HG03520 (cell line): Measurements from ENCODE around the gene CUX1.
"Not testable (repeated sequence)": the region's sequence is repeated elsewhere in the genome, so short reads cannot be mapped to it uniquely, and the experiment has no call there.

ENCODE experiments used
- ATAC-seq: cut with Tn5 transposase; IDR thresholded peaks from one replicate; pipeline ENCODE4 v1.9.1; 2021; ENCODE audit warnings: mild to moderate bottlenecking, moderate library complexity; ENCODE audit not compliant: unreplicated experiment

CUX1 gene

GRCh38 chr7:102119213-102119651 is 301.8 kb downstream of the CUX1 start:
- no peak for ATAC-seq

GRCh38 chr7:102119925-102120324 is 302.5 kb downstream of the CUX1 start:
- ATAC-seq, result no peak

DNA sequence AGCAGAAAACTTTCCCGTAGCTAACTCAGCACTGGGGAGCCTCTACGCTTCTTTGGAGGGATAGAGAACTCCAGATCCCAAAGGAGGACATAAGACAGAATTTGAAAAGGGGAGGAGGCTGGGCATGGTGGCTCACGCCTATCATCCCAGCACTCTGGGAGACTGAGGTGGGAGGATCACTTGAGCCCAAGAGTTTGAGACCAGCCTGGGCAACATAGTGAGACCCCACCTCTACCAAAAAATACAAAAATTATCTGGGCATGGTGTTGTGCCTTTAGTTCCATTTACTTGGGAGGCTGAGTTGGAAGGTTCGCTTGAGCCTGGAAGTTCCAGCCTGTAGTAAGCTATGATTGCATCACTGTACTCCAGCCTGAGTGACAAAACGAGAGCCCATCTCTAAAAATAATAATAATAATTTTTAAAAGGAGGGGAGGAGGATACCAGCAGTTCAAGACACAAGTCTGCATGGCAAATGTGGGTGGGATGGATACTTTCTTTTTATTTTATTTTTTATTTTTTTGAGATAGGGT is 303.3 kb downstream of the CUX1 start:
- no peak for ATAC-seq

DNA sequence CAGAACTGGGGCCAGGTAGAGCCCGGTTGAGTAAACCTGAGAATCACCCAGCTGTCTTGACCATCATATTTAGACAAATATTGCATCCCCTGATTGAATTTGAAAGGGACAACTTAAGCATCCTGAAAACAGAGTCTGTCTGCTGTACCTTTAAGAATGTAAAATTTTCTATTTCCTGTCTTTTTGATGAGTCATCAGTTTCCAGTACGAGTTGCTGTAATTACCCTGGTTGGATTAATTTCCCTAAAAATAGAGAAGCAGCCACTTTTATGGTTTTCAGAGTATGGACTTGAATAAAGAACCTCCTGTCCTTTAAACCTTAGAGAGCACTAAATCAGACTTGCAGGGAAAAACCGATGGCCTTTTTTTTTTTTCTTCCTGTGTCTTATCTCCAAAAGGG is 304.6 kb downstream of the CUX1 start:
- ATAC-seq, result no peak

- no peak for ATAC-seq
These were observed 307.7 kb downstream of the CUX1 start for GRCh38 chr7:102125127-102125596.

GRCh38 chr7:102128303-102128702 is 310.9 kb downstream of the CUX1 start:
- no peak for ATAC-seq

DNA sequence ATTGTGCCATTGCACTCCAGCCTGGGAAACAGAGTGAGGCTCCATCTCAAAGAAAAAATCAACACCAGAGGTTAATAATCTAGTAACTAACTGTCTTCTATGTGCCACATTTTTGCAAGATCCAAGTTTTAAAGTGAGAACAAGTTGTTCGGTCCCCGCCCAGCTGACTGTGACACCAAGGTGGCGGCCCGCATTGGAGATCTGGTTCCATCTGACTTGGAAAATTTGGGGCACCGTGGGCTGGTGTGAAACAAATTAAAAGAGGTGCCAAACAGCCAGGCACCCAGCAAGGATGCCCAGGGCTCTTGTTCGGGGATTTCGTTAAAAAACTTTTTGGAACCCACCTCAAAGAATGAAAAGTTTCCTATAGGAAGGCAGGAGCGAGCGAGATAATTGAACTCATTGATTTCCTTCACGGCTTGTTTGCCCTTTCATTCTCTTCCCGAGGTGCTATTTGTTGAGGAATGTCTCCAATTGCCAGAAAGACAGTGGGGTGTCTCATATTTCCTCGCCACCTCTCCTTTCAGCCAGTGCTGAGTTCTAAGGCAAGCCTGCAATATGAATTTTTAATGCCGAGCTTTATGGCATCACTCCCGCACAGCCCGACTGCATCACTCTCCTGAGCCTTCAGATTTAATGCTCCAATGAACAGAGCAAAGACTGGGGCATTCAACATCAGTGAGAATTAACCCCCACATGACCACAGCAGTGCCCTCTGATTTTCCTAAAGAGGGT is 312.4 kb downstream of the CUX1 start:
- ATAC-seq, result no peak

GRCh38 chr7:102132209-102132752 is 314.9 kb downstream of the CUX1 start:
- ATAC-seq, result no peak

DNA sequence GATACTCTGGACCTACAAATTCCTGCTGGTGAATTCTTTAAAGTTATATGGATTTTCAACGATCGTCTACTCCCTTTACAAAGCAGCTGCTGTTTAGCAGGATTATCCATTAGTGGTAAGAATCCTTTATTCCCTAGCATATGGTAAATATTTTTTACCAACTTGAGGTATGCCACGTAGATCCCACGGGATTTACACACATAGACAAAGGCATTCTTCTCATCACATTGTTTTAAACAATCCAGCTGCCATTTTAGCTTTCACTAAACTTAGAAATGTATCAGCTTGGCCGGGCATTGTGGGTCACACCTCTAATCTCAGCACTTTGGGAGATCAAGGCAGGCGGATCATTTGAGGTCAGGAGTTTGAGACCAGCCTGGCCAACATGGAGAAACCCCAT is 321.2 kb downstream of the CUX1 start:
- ATAC-seq, result no peak

GRCh38 chr7:102140952-102141370 is 323.5 kb downstream of the CUX1 start:
- ATAC-seq, result no peak

DNA sequence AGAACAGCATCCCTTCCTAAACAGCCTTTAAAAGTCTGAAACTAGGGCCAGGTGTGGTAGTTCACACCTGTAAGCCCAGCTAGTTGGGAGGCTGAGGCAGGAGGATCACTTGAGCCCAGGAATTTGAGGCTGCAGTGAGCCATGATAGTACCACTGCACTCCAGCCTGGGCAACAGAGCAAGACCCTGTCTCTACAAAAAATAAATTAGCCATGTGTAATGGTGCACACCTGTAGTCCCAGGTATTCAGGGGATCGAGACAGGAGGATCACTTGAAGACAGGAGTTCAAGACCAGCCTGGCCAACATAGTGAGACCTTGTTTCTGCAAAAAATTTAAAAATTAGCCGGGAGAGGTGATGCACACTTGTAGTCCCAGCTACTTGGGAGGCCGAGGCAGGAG is 325.0 kb downstream of the CUX1 start:
- ATAC-seq, result not testable (repeated sequence)

DNA sequence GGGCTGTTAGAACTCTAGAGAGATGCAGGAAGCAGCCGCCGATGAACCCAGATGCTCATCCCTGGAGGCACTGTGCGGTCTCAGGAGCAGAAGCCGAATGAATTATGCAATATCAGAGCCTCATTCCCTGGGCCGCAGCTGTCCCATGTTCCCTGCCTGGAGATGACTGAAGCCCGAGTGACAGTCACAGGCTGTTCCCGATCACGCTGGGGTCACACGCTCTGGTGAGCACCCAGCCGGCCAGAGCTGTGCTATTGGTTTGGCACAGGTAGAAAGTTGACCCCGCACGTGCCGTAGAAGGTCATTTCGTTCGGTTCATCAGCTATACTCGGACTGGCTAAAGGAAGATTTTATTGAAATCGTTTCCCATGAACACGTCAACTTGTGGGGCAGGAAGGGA is 328.7 kb downstream of the CUX1 start:
- no peak for ATAC-seq

DNA sequence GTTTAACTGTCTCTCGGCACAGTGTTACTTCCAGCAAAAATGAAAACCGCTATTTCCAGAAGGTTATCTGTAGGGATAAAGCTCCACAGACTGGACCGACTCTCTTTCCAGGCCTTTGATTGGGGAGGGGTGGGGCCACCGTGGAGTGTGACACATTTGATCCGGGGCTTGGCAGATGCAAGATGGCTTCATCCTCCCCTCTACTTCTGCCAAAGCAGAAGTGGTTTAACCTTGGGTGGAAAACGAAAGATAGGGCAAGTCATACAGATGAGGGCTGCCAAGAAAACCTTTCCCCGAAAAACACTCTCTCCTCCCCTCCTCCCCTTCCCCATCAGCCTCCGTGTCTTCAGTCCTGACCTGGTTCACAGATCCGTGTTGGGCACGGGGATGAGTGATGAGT is 329.6 kb downstream of the CUX1 start:
- ATAC-seq, result no peak

DNA sequence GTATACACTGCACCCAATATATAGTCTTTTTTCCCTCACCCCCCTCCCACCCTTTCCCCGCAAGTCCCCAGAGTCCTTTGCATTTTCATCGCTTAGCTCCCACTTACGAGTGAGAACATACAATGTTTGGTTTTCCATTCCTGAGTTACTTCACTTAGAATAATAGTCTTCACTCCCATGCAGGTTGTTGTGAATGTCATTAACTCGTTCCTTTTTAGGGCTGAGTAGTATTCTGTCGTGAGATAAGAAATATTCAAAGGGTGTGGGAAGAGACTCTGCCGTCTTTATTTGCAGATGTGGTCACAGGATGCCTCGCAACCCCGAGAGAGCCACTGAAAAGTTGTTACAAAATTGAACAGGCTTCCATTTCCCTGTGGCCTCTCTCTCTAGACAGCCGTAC is 331.4 kb downstream of the CUX1 start:
- no peak for ATAC-seq

- no peak for ATAC-seq
These were observed 332.0 kb downstream of the CUX1 start for GRCh38 chr7:102149416-102149815.

DNA sequence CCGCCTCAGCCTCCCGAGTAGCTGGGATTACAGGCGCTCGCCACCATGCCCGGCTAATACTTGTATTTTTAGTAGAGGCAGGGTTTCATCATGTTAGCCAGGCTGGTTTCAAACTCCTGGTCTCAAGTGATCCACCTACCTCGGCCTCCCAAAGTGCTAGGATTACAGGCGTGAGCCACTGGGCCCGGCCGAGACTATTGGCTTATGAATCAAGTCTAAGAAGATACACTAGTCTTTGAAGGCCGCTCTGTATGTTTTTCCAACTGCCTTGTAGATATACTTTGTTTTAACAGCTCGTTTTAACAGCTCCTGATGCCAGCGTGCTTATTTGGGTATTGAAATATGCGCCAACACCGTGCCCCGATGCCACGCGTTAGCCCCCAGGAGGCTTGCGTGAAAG is 332.8 kb downstream of the CUX1 start:
- ATAC-seq, result no peak

- ATAC-seq, result no peak
These were observed 335.5 kb downstream of the CUX1 start for GRCh38 chr7:102152672-102153598.

GRCh38 chr7:102153599-102153946 is 336.1 kb downstream of the CUX1 start:
- ATAC-seq, result no peak

GRCh38 chr7:102154425-102154824 is 337.0 kb downstream of the CUX1 start:
- ATAC-seq, result no peak

- ATAC-seq, result no peak
These were observed 338.5 kb downstream of the CUX1 start for GRCh38 chr7:102155821-102156441.

GRCh38 chr7:102156867-102157266 is 339.4 kb downstream of the CUX1 start:
- ATAC-seq, result no peak
